CD4-positive, alpha-beta T cell (primary cell): ENCODE data around the gene KRT82. TPM values are rescaled to one million over a fixed set of nuclear protein-coding genes. Genes with fewer than 3 reads are reported as not detected.

ENCODE experiments used
- ATAC-seq: fragments of 200-7000 bp; cut with Tn5 transposase; one replicate; pipeline ENCODE4 v1.10.0; 2022; ENCODE audit warnings: mild to moderate bottlenecking; ENCODE audit not compliant: poor library complexity
- CTCF ChIA-PET: fragments of 350-600 bp; sonication (Branson Sonifier 250); formaldehyde crosslinking; loops from one replicate; lab custom pipeline; 2021; ENCODE audit warnings: antibody characterized with exemption, inconsistent platforms; lab: Charles Lee
- POLR2A ChIA-PET: fragments of 350-600 bp; sonication (Branson Sonifier 250); formaldehyde crosslinking; loops from one replicate; lab custom pipeline; 2021; ENCODE audit warnings: antibody characterized with exemption, inconsistent platforms; lab: Charles Lee
- DNase-seq, 14 experiments: peaks; one replicate each; pipeline ENCODE4 v3.0.0-alpha.2; 2013 to 2020; ENCODE audit warnings: mixed read lengths in 2 of 14
- H3K27ac ChIP-seq, 2 donors: one replicate each; pipeline versions ENCODE4 v1.5.1 to v1.7.0; 2013; ENCODE audit warnings: low read length in 2 of 2, low read depth in 1 of 2, mild to moderate bottlenecking in 1 of 2
- H3K27me3 ChIP-seq, 2 experiments: 1 replicate in 1 of 2; 2 replicates in 1 of 2; pipeline versions ENCODE4 v1.6.1 to v1.7.0; 2013; ENCODE audit warnings: low read length in 2 of 2, control low read depth in 1 of 2, mild to moderate bottlenecking in 1 of 2, moderate library complexity in 1 of 2; ENCODE audit not compliant: insufficient read depth in 2 of 2, control insufficient read depth in 1 of 2
- H3K36me3 ChIP-seq: one replicate; pipeline ENCODE4 v1.6.1; 2013; ENCODE audit warnings: low read length, control low read depth; ENCODE audit not compliant: insufficient read depth
- H3K4me1 ChIP-seq: one replicate; pipeline ENCODE4 v1.6.1; 2013; ENCODE audit warnings: low read length, control low read depth; ENCODE audit not compliant: insufficient read depth
- H3K4me3 ChIP-seq: one replicate; pipeline ENCODE4 v1.5.1; 2013; ENCODE audit warnings: mild to moderate bottlenecking, low read length, moderate library complexity
- H3K9me3 ChIP-seq, 2 experiments: 1 replicate in 1 of 2; 2 replicates in 1 of 2; pipeline versions ENCODE4 v1.6.1 to v1.7.0; 2013; ENCODE audit warnings: low read length in 2 of 2, mild to moderate bottlenecking in 2 of 2, control low read depth in 1 of 2, moderate library complexity in 1 of 2; ENCODE audit not compliant: control insufficient read depth in 1 of 2, insufficient read depth in 1 of 2
- H3K27ac Mint-ChIP-seq: one replicate; pipeline ENCODE4 v1.8.0; 2020; ENCODE audit warnings: mixed read lengths
- H3K27me3 Mint-ChIP-seq: one replicate; pipeline ENCODE4 v1.8.0; 2021; ENCODE audit warnings: mixed read lengths
- H3K36me3 Mint-ChIP-seq: one replicate; pipeline ENCODE4 v1.8.0; 2021; ENCODE audit warnings: low read depth, mixed read lengths
- H3K4me1 Mint-ChIP-seq: one replicate; pipeline ENCODE4 v1.8.0; 2021; ENCODE audit warnings: low read depth, mixed read lengths
- H3K4me3 Mint-ChIP-seq: one replicate; pipeline ENCODE4 v1.8.0; 2020; ENCODE audit warnings: mild to moderate bottlenecking, mixed read lengths
- H3K9me3 Mint-ChIP-seq: one replicate; pipeline ENCODE4 v1.8.0; 2020; ENCODE audit warnings: mixed read lengths
- intact Hi-C, 2 experiments: fragments of 100-400 bp; cut with DNase I in 1 of 2; cut with micrococcal nuclease in 1 of 2; formaldehyde crosslinking; loops; one replicate each; pipeline versions ENCODE4 v1.15.1 to v1.9.0; 2023 to 2025; cut with DNase I, micrococcal nuclease
- total RNA-seq, 174 experiments: library from RNA in 2 of 174; stranded (reverse) in 2 of 174; gene quantifications; one replicate each; pipeline ENCODE4 v1.2.3 and lab custom pipeline; 2021 to 2026
- TF ChIP-seq, protein P1 (sequence below): fragments of 200-600 bp; IDR thresholded peaks from one replicate; pipeline ENCODE4 v1.8.0; 2022; ENCODE audit warnings: antibody characterized with exemption, mild to moderate bottlenecking

KRT82 gene
- total RNA-seq, 2 experiments from 2014 or later = not detected

DNA sequence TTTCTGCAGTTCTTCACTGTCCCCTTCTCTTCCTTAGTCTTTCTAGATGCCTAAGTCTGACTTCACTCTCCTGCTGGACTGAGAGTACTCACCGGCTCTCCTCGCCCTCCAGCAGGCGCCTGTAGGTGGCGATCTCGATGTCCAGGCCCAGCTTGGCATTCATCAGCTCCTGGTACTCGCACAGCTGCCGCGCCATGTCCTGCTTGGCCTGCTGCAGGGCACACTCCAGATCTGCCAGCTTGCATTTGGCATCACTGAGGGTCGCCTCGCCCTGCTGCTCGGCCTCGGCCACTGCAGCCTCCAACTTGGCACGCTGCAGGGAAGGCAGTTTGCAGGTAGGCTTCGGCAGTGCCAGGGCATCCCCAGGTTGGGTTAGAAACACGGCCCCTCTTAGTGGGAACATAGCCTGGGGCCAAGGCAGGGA lies 25.9 kb downstream of the KRT82 start:
- TF ChIP-seq, protein P1, sequence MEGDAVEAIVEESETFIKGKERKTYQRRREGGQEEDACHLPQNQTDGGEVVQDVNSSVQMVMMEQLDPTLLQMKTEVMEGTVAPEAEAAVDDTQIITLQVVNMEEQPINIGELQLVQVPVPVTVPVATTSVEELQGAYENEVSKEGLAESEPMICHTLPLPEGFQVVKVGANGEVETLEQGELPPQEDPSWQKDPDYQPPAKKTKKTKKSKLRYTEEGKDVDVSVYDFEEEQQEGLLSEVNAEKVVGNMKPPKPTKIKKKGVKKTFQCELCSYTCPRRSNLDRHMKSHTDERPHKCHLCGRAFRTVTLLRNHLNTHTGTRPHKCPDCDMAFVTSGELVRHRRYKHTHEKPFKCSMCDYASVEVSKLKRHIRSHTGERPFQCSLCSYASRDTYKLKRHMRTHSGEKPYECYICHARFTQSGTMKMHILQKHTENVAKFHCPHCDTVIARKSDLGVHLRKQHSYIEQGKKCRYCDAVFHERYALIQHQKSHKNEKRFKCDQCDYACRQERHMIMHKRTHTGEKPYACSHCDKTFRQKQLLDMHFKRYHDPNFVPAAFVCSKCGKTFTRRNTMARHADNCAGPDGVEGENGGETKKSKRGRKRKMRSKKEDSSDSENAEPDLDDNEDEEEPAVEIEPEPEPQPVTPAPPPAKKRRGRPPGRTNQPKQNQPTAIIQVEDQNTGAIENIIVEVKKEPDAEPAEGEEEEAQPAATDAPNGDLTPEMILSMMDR = no peak
- no peak for ATAC-seq
- Mint-ChIP-seq H3K9me3 (no peaks in the 10 kb centered on the region), H3K4me1 (peaks cover 12% of the 10 kb centered on the region), H3K4me3 (no peak overlapping the region), H3K27me3 (peaks cover 4% of the 10 kb centered on the region), H3K27ac (no peak overlapping the region), H3K36me3 (no peaks in the 10 kb centered on the region)
- Histone ChIP-seq H3K4me1 (peaks cover 3% of the 10 kb centered on the region), H3K9me3 (no peaks in the 10 kb centered on the region), H3K36me3 (no peaks in the 10 kb centered on the region), H3K27ac (no peak overlapping the region), H3K27me3 (peaks cover 0 to 4% of the 10 kb centered on the region in 2 experiments), H3K4me3 (no peak overlapping the region)
- DNase-seq = no peak
- POLR2A ChIA-PET = no interaction called here
- intact Hi-C loops = no loop called here
- CTCF ChIA-PET = no interaction called here

DNA sequence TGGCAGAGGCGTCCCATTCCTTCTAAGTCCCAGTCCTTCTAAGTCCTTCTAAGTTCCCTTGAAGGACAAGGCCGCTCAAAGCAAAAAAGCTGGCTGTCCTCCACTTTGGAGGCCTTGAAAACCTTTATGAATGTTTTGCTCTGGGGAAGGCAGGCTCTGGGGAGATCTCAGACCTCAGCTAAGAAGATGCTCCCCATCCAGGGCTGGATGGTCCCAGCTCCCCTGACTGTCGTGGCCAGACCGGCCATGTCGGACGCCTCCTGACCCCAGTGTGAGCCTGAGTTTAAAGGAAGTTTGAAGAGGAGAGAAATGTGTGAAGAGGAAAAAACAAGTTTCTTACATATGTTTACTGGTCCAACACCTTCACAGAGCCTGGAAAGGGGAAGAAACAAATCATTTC lies 26.6 kb downstream of the KRT82 start:
- Histone ChIP-seq H3K27me3 (peaks cover 0 to 4% of the 10 kb centered on the region in 2 experiments), H3K9me3 (no peaks in the 10 kb centered on the region), H3K4me1 (peaks cover 3% of the 10 kb centered on the region), H3K27ac (no peak overlapping the region), H3K36me3 (no peaks in the 10 kb centered on the region), H3K4me3 (no peak overlapping the region)
- H3K4me1 Mint-ChIP-seq = peaks cover 12% of the 10 kb centered on the region
- DNase-seq (no peak), ATAC-seq (no peak)
- no peak overlapping the region for H3K4me3 Mint-ChIP-seq
- H3K36me3 Mint-ChIP-seq = no peaks in the 10 kb centered on the region
- intact Hi-C loops = no loop called here
- TF ChIP-seq, protein P1 = no peak
- no peak overlapping the region for H3K27ac Mint-ChIP-seq
- H3K9me3 Mint-ChIP-seq = no peaks in the 10 kb centered on the region
- H3K27me3 Mint-ChIP-seq = peaks cover 4% of the 10 kb centered on the region
- CTCF ChIA-PET = no interaction called here
- POLR2A ChIA-PET = no interaction called here

DNA sequence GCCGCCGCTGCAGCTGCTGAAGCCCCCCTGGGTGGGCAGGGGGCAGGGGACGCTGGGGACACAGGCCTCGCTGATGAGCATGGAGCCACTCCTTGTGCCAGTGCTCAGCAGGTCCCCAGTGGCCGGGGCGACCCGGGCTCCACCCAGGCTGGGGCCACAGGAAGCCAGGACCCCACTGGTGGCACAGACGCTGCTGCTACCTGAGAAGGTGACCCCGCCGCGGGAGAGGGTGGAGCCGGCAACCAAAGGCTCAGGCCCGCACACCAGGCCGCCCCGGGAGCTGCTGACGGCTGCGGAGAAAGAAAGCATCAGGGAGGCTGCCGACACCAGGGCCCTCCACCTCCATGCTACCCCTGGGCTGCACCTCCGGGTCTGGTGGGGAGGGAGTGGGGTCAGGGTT lies 28.0 kb downstream of the KRT82 start:
- H3K27ac ChIP-seq = no peak overlapping the region
- DNase-seq (no peak), ATAC-seq (no peak)
- Mint-ChIP-seq H3K4me3 (no peak overlapping the region), H3K36me3 (no peaks in the 10 kb centered on the region), H3K9me3 (no peaks in the 10 kb centered on the region), H3K27ac (no peak overlapping the region), H3K4me1 (peaks cover 9% of the 10 kb centered on the region), H3K27me3 (peaks cover 4% of the 10 kb centered on the region)
- H3K36me3 ChIP-seq = no peaks in the 10 kb centered on the region
- POLR2A ChIA-PET = no interaction called here
- H3K4me3 ChIP-seq = no peak overlapping the region
- TF ChIP-seq, protein P1 = no peak
- CTCF ChIA-PET = no interaction called here
- H3K9me3 ChIP-seq = no peaks in the 10 kb centered on the region
- H3K4me1 ChIP-seq = peaks cover 3% of the 10 kb centered on the region
- peaks cover 0 to 4% of the 10 kb centered on the region in 2 experiments for H3K27me3 ChIP-seq
- intact Hi-C loops = no loop called here
